Suprapubic skin (tissue), 4 donors: ENCODE measurements around the gene EDA.

Experiments used
- POLR2A ChIP-seq, 2 donors: fragments of 450-650 bp; IDR thresholded peaks; one replicate each; pipeline ENCODE4 v1.6.1; 2017; ENCODE audit warnings: antibody characterized with exemption in 2 of 2, mild to moderate bottlenecking in 2 of 2, moderate library complexity in 2 of 2
- POLR2AphosphoS5 ChIP-seq, 3 donors: sonication (generic); formaldehyde crosslinking; IDR thresholded peaks; one replicate each; pipeline ENCODE4 v1.6.1; 2017; ENCODE audit warnings: antibody characterized with exemption in 3 of 3

- TF ChIP-seq POLR2A (IDR thresholded peaks at IDR 0.05) (no peak), POLR2AphosphoS5 (IDR thresholded peaks at IDR 0.05) (no peak)
These were observed 434.0 kb downstream of the EDA start, which contains the start of gene AWAT2 for GRCh38 chrX:70049925-70050324.
